HCT116 (cell line): ENCODE data around the gene BTNL8. TPM values are rescaled to one million over a fixed set of nuclear protein-coding genes. Genes with fewer than 3 reads are reported as not detected.

ENCODE experiments used
- ATAC-seq: fragments of 200-7000 bp; cut with Tn5 transposase; 2 replicates; pipeline ENCODE4 v1.9.1; 2020; ENCODE audit warnings: mild to moderate bottlenecking, moderate library complexity
- BruUV-seq: library from RNA; stranded (reverse); fragments of 400-500 nt; replicated peaks from 2 replicates; lab custom pipeline; 2021; lab: Mats Ljungman, UMichigan
- CTCF ChIA-PET: fragments of 300-600 bp; sonication (Branson Sonifier 250); formaldehyde crosslinking; loops from one replicate; lab custom pipeline; 2021; ENCODE audit warnings: antibody characterized with exemption; lab: Charles Lee
- POLR2A ChIA-PET: fragments of 300-600, 350-600 bp; sonication (Branson Sonifier 250); formaldehyde crosslinking; loops from one replicate; lab custom pipeline; 2021; ENCODE audit warnings: antibody characterized with exemption; lab: Charles Lee
- RAD21 ChIA-PET, 2 experiments: fragments of 300-600 bp; sonication (Branson Sonifier 250); formaldehyde crosslinking; loops; one replicate each; lab custom pipeline; 2023; ENCODE audit warnings: low total read pairs in 2 of 2; ENCODE audit not compliant: uncharacterized antibody in 2 of 2, unreplicated experiment in 2 of 2, low non-redundant PET in 1 of 2; lab: Charles Lee
- DNase-seq: peaks from one replicate; pipeline ENCODE4 v3.0.0-alpha.2; 2010; ENCODE audit warnings: low read depth, low spot score
- H2AFZ ChIP-seq: fragments of 200-600 bp; shearing (Covaris generic), sonication (generic); 2 replicates; pipeline ENCODE4 v1.6.1; 2017; ENCODE audit warnings: low read depth, mixed run types, mixed read lengths, antibody characterized with exemption, low read length; ENCODE audit not compliant: poor library complexity, severe bottlenecking
- H3K27ac ChIP-seq: 2 replicates; pipeline ENCODE4 v1.5.1; 2012; ENCODE audit warnings: low read depth, low read length
- H3K27me3 ChIP-seq: fragments of 200-600 bp; sonication (generic); 2 replicates; pipeline ENCODE4 v1.6.1; 2016; ENCODE audit warnings: mixed run types, low read length, mixed read lengths; ENCODE audit not compliant: insufficient read depth
- H3K36me3 ChIP-seq, 2 experiments: fragments of 200-500 bp in 1 of 2; fragments of 200-600 bp in 1 of 2; sonication (Bioruptor generic) in 1 of 2; sonication (generic) in 1 of 2; 2 replicates each; pipeline versions ENCODE4 v1.5.1 to v1.6.1; 2014 to 2016; ENCODE audit warnings: low read length in 2 of 2, inconsistent platforms in 1 of 2, mixed read lengths in 1 of 2, mixed run types in 1 of 2; ENCODE audit not compliant: insufficient read depth in 2 of 2, control insufficient read depth in 1 of 2
- H3K4me1 ChIP-seq, 2 experiments: fragments of 200-600 bp in 1 of 2; sonication (generic) in 1 of 2; 2 replicates each; pipeline versions ENCODE4 v1.5.1 to v1.6.1; 2012 to 2017; ENCODE audit warnings: low read length in 2 of 2, inconsistent platforms in 1 of 2, mild to moderate bottlenecking in 1 of 2, mixed read lengths in 1 of 2, mixed run types in 1 of 2, moderate library complexity in 1 of 2; ENCODE audit not compliant: insufficient read depth in 2 of 2, control insufficient read depth in 1 of 2
- H3K4me2 ChIP-seq: fragments of 200-600 bp; sonication (generic); 2 replicates; pipeline ENCODE4 v1.6.1; 2017; ENCODE audit warnings: mixed run types, low read length, mixed read lengths
- H3K4me3 ChIP-seq, 2 experiments: fragments of 200-600 bp in 1 of 2; sonication (generic) in 1 of 2; replicated peaks in 1 of 2; 2 replicates each; pipeline ENCODE4 v1.5.1; 2011 to 2016; ENCODE audit warnings: low read length in 2 of 2, control low read depth in 1 of 2, low read depth in 1 of 2, mild to moderate bottlenecking in 1 of 2, mixed read lengths in 1 of 2, mixed run types in 1 of 2
- H3K79me2 ChIP-seq: fragments of 200-600 bp; sonication (generic); 2 replicates; pipeline ENCODE4 v1.6.1; 2017; ENCODE audit warnings: mild to moderate bottlenecking, mixed run types, low read length, moderate library complexity, mixed read lengths; ENCODE audit not compliant: insufficient read depth
- H3K9ac ChIP-seq: fragments of 200-600 bp; sonication (generic); 2 replicates; pipeline ENCODE4 v1.6.1; 2016; ENCODE audit warnings: low read length, mixed read lengths
- H3K9me2 ChIP-seq: fragments of 200-600 bp; sonication (generic), shearing (Covaris generic); 2 replicates; pipeline ENCODE4 v1.6.1; 2017; ENCODE audit warnings: mixed run types, mild to moderate bottlenecking, moderate library complexity; ENCODE audit not compliant: insufficient read depth
- H3K9me3 ChIP-seq, 2 experiments: fragments of 200-500 bp in 1 of 2; fragments of 200-600 bp in 1 of 2; sonication (Bioruptor generic) in 1 of 2; sonication (generic) in 1 of 2; 2 replicates each; pipeline ENCODE4 v1.6.1; 2014 to 2017; ENCODE audit warnings: low read length in 2 of 2, mixed read lengths in 2 of 2, inconsistent platforms in 1 of 2, low read depth in 1 of 2, mild to moderate bottlenecking in 1 of 2, mixed run types in 1 of 2, moderate library complexity in 1 of 2; ENCODE audit not compliant: control insufficient read depth in 1 of 2, insufficient read depth in 1 of 2
- H4K20me1 ChIP-seq: fragments of 200-600 bp; sonication (generic), shearing (Covaris generic); 2 replicates; pipeline ENCODE4 v1.6.1; 2017; ENCODE audit warnings: mixed run types, mild to moderate bottlenecking, moderate library complexity; ENCODE audit not compliant: insufficient read depth
- ATF3 ChIP-seq: IDR thresholded peaks from 2 replicates; pipeline ENCODE4 v1.6.1; 2012
- CBX3 ChIP-seq: IDR thresholded peaks from 2 replicates; pipeline ENCODE4 v1.6.1; 2012; ENCODE audit warnings: low read depth
- CEBPB ChIP-seq: IDR thresholded peaks from 2 replicates; pipeline ENCODE4 v1.6.1; 2012; ENCODE audit warnings: low read depth
- CTCF ChIP-seq, 3 experiments: fragments of 200-600 bp in 1 of 3; sonication (generic) in 1 of 3; IDR thresholded peaks in 2 of 3; conservative IDR thresholded peaks in 1 of 3; 2 replicates each; pipeline ENCODE4 v1.5.1; 2012 to 2017; ENCODE audit warnings: low read depth in 2 of 3, low read length in 2 of 3, antibody characterized with exemption in 1 of 3, borderline replicate concordance in 1 of 3, control low read depth in 1 of 3, mild to moderate bottlenecking in 1 of 3, mixed read lengths in 1 of 3, mixed run types in 1 of 3, moderate library complexity in 1 of 3; ENCODE audit not compliant: insufficient read depth in 1 of 3
- ELF1 ChIP-seq: IDR thresholded peaks from 2 replicates; pipeline ENCODE4 v1.6.1; 2012; ENCODE audit warnings: low read depth, borderline replicate concordance
- EZH2 ChIP-seq: fragments of 200-600 bp; sonication (generic); IDR thresholded peaks from 2 replicates; pipeline ENCODE4 v1.6.1; 2017; ENCODE audit warnings: antibody characterized with exemption, mixed run types
- EZH2phosphoT487 ChIP-seq: fragments of 200-600 bp; IDR thresholded peaks from 2 replicates; pipeline ENCODE4 v1.6.1; 2018; ENCODE audit warnings: antibody characterized with exemption, borderline replicate concordance
- FOSL1 ChIP-seq: IDR thresholded peaks from 2 replicates; pipeline ENCODE4 v1.6.1; 2012; ENCODE audit warnings: low read depth
- JUND ChIP-seq: IDR thresholded peaks from 2 replicates; pipeline ENCODE4 v1.6.1; 2012
- REST ChIP-seq: IDR thresholded peaks from 2 replicates; pipeline ENCODE4 v1.6.1; 2012; ENCODE audit warnings: low read depth
- SIN3A ChIP-seq: IDR thresholded peaks from 2 replicates; pipeline ENCODE4 v1.6.1; 2012; ENCODE audit warnings: low read depth
- SP1 ChIP-seq: IDR thresholded peaks from 2 replicates; pipeline ENCODE4 v1.6.1; 2012; ENCODE audit warnings: low read depth
- SRF ChIP-seq: IDR thresholded peaks from 2 replicates; pipeline ENCODE4 v1.6.1; 2012; ENCODE audit warnings: low read depth
- TCF7L2 ChIP-seq: IDR thresholded peaks from 2 replicates; pipeline ENCODE4 v1.7.0; 2011; ENCODE audit warnings: borderline replicate concordance, inconsistent platforms; ENCODE audit not compliant: insufficient read depth, insufficient read length; ENCODE audit errors: extremely low read depth
- YY1 ChIP-seq: IDR thresholded peaks from 2 replicates; pipeline ENCODE4 v1.6.1; 2011; ENCODE audit warnings: low read length, low read depth, moderate library complexity, mild to moderate bottlenecking; ENCODE audit not compliant: insufficient replicate concordance; ENCODE audit errors: extremely low read depth
- ZBTB33 ChIP-seq: IDR thresholded peaks from 2 replicates; pipeline ENCODE4 v1.6.1; 2011; ENCODE audit warnings: mild to moderate bottlenecking, low read length, moderate library complexity; ENCODE audit not compliant: insufficient replicate concordance; ENCODE audit errors: extremely low read depth
- ZFX ChIP-seq: fragments of 450-650 bp; IDR thresholded peaks from 2 replicates; pipeline ENCODE4 v1.6.1; 2017
- ZNF274 ChIP-seq: fragments of 200-500 bp; sonication (Bioruptor generic); IDR thresholded peaks from 2 replicates; pipeline ENCODE4 v1.6.1; 2014; ENCODE audit warnings: mild to moderate bottlenecking, low read depth, low read length, inconsistent platforms
- intact Hi-C: fragments of 100-400 bp; cut with micrococcal nuclease; formaldehyde crosslinking; loops from 2 replicates; pipeline ENCODE4 v1.10.0; 2022
- total RNA-seq: library from RNA; stranded (reverse); gene quantifications from one replicate; pipeline ENCODE4 v1.2.1, GENCODE V29; 2021; ENCODE audit not compliant: unreplicated experiment

BTNL8 gene
- total RNA-seq, 1 experiment from 2014 or later: not detected

- Histone ChIP-seq H4K20me1 (no peaks in the 10 kb centered on the region), H3K79me2 (no peaks in the 10 kb centered on the region), H3K4me2 (no peak overlapping the region), H3K9ac (no peak overlapping the region), H3K9me2 (0 out of 2 replicates have a peak, but pooled peaks cover 1% of the 10 kb centered on the region), H3K9me3 (no peaks in the 10 kb centered on the region), H3K36me3 (no peaks in the 10 kb centered on the region), H3K27me3 (no peaks in the 10 kb centered on the region), H2AFZ (no peak overlapping the region), H3K27ac (no peak overlapping the region), H3K4me3 (no peak overlapping the region), H3K4me1 (no peaks in the 10 kb centered on the region)
- CTCF ChIA-PET: no interaction called here
- TF ChIP-seq ZBTB33 (no peak), JUND (no peak), SIN3A (no peak), REST (no peak), TCF7L2 (no peak), CBX3 (no peak), ATF3 (no peak), ELF1 (no peak), EZH2 (no peak), ZFX (no peak), YY1 (no peak), CTCF (IDR thresholded peaks at IDR 0.05 in 2 of 3, conservative IDR thresholded peaks at IDR 0.05 in 1 of 3; ENCODE audit: borderline replicate concordance in 1 of 3, insufficient read depth in 1 of 3, low read depth in 2 of 3, low read length in 2 of 3) (no peak), FOSL1 (no peak), SP1 (no peak), SRF (no peak), CEBPB (no peak), ZNF274 (no peak), EZH2phosphoT487 (no peak)
- ATAC-seq (no peak), DNase-seq (no peak)
- intact Hi-C loops: no loop called here
- BruUV-seq: no TSS peak
- RAD21 ChIA-PET: no interaction called here
- POLR2A ChIA-PET: no interaction called here
These were observed 60.7 kb downstream of the BTNL8 start for GRCh38 chr5:180959661-180960060.
